ENCODE data around the gene AGAP6. TPM values are rescaled to one million over a fixed set of nuclear protein-coding genes. Genes with fewer than 3 reads are reported as not detected.
"Not testable (repeated sequence)": the region's sequence is repeated elsewhere in the genome, so short reads cannot be mapped to it uniquely, and the experiment has no call there.

The AGAP6 gene
- total RNA-seq, 1 experiment from 2014 or later: 26.0 TPM

GRCh38 chr10:50021646-50022045, 33.4 kb downstream of the AGAP6 start:
- CTCF ChIA-PET: no interaction called here

GRCh38 chr10:50024716-50025383, 36.6 kb downstream of the AGAP6 start:
- H3K27me3 Mint-ChIP-seq (ENCODE audit: insufficient read depth, unreplicated experiment); BruUV-seq (replicated peaks); H3K36me3 Mint-ChIP-seq (ENCODE audit: insufficient read depth, unreplicated experiment); H3K27ac Mint-ChIP-seq (ENCODE audit: unreplicated experiment); DNase-seq; CTCF ChIA-PET; H3K4me3 Mint-ChIP-seq (ENCODE audit: unreplicated experiment); H3K9me3 Mint-ChIP-seq (ENCODE audit: unreplicated experiment); H3K36me3 ChIP-seq (ENCODE audit: control insufficient read depth, insufficient read depth, low read length); POLR2A ChIA-PET; H3K27me3 ChIP-seq (replicated peaks; ENCODE audit: control insufficient read depth, insufficient read depth, low read length); H3K9me3 ChIP-seq; H3K4me1 ChIP-seq; H3K4me3 ChIP-seq (ENCODE audit: low read depth, low read length); H3K4me1 Mint-ChIP-seq (ENCODE audit: low read depth, unreplicated experiment): not testable (repeated sequence)
- intact Hi-C loops (cut with micrococcal nuclease; ENCODE audit: unreplicated experiment): loop anchor here (10.0 kb wide), 1 partner anchor 130 kb away; no protein-coding TSS in a partner anchor

More at GRCh38 chr10:50021646-50022045, 33.4 kb downstream of the AGAP6 start:
- no peaks in the 10 kb centered on the region for H3K27me3 ChIP-seq (replicated peaks; ENCODE audit: control insufficient read depth, insufficient read depth, low read length)
- Mint-ChIP-seq H3K9me3 (ENCODE audit: unreplicated experiment) (peaks cover 6% of the 10 kb centered on the region), H3K4me1 (ENCODE audit: low read depth, unreplicated experiment) (no peaks in the 10 kb centered on the region), H3K4me3 (ENCODE audit: unreplicated experiment) (no peak overlapping the region), H3K27ac (ENCODE audit: unreplicated experiment) (no peak overlapping the region), H3K36me3 (ENCODE audit: insufficient read depth, unreplicated experiment) (no peaks in the 10 kb centered on the region), H3K27me3 (ENCODE audit: insufficient read depth, unreplicated experiment) (peaks cover 4% of the 10 kb centered on the region)
- TF ChIP-seq CTCF (IDR thresholded peaks at IDR 0.05; ENCODE audit: insufficient read depth in 1 of 2, low read depth in 1 of 2, low read length in 1 of 2, severe bottlenecking in 1 of 2, unreplicated experiment in 1 of 2): no peak
- BruUV-seq (replicated peaks): no TSS peak
- DNase-seq: no peak
- H3K4me1 ChIP-seq: no peaks in the 10 kb centered on the region
- no peaks in the 10 kb centered on the region for H3K9me3 ChIP-seq
- intact Hi-C loops (cut with micrococcal nuclease; ENCODE audit: unreplicated experiment): loop anchor here (10.0 kb wide), 1 partner anchor 133 kb away; no protein-coding TSS in a partner anchor
- H3K4me3 ChIP-seq (ENCODE audit: low read depth, low read length): no peak overlapping the region
- POLR2A ChIA-PET: no interaction called here
- H3K36me3 ChIP-seq (ENCODE audit: control insufficient read depth, insufficient read depth, low read length): no peaks in the 10 kb centered on the region

- no peak overlapping the region for H3K4me3 Mint-ChIP-seq (ENCODE audit: unreplicated experiment)
- no peak overlapping the region for H3K4me3 ChIP-seq (ENCODE audit: low read depth, low read length)
- H3K4me1 ChIP-seq: no peaks in the 10 kb centered on the region
- H3K9me3 Mint-ChIP-seq (ENCODE audit: unreplicated experiment): peaks cover 8% of the 10 kb centered on the region
- intact Hi-C loops (cut with micrococcal nuclease; ENCODE audit: unreplicated experiment): loop anchor here (10.0 kb wide), 1 partner anchor 129 kb away; no protein-coding TSS in a partner anchor
- H3K27me3 ChIP-seq (replicated peaks; ENCODE audit: control insufficient read depth, insufficient read depth, low read length): no peaks in the 10 kb centered on the region
- BruUV-seq (replicated peaks): no TSS peak
- no peaks in the 10 kb centered on the region for H3K36me3 Mint-ChIP-seq (ENCODE audit: insufficient read depth, unreplicated experiment)
- peaks cover 4% of the 10 kb centered on the region for H3K27me3 Mint-ChIP-seq (ENCODE audit: insufficient read depth, unreplicated experiment)
- H3K27ac Mint-ChIP-seq (ENCODE audit: unreplicated experiment): no peak overlapping the region
- CTCF ChIA-PET: no interaction called here
- H3K9me3 ChIP-seq: no peaks in the 10 kb centered on the region
- H3K36me3 ChIP-seq (ENCODE audit: control insufficient read depth, insufficient read depth, low read length): no peaks in the 10 kb centered on the region
- no peak for TF ChIP-seq CTCF (IDR thresholded peaks at IDR 0.05; ENCODE audit: insufficient read depth in 1 of 2, low read depth in 1 of 2, low read length in 1 of 2, severe bottlenecking in 1 of 2, unreplicated experiment in 1 of 2)
- POLR2A ChIA-PET: no interaction called here
- no peaks in the 10 kb centered on the region for H3K4me1 Mint-ChIP-seq (ENCODE audit: low read depth, unreplicated experiment)
- DNase-seq: no peak
These were observed 37.4 kb downstream of the AGAP6 start for GRCh38 chr10:50025627-50026026.

Measured in Caco-2 (cell line).